Neural cell (in vitro differentiated cells): Measurements from ENCODE around the gene PTPRQ. TPM values are rescaled to one million over a fixed set of nuclear protein-coding genes. Genes with fewer than 3 reads are reported as not detected.

Source experiments
- H2AFZ ChIP-seq: fragments of 200-600, 300-800 bp; sonication (generic), shearing (Covaris generic); 2 replicates; pipeline ENCODE4 v1.6.0; 2014; ENCODE audit warnings: low read depth, mild to moderate bottlenecking, antibody characterized with exemption, low read length, moderate library complexity
- H3F3A ChIP-seq: fragments of 200-600 bp; shearing (Covaris generic); 2 replicates; pipeline ENCODE4 v1.6.1; 2016; ENCODE audit warnings: mild to moderate bottlenecking, moderate library complexity, mixed read lengths, antibody characterized with exemption, low read length; ENCODE audit not compliant: insufficient read depth, poor library complexity, severe bottlenecking
- H3K27ac ChIP-seq: fragments of 200-600, 300-800 bp; sonication (generic), shearing (Covaris generic); 2 replicates; pipeline ENCODE4 v1.5.1; 2014; ENCODE audit warnings: mild to moderate bottlenecking, low read length, moderate library complexity
- H3K27me3 ChIP-seq: fragments of 300-800, 200-600 bp; sonication (generic), shearing (Covaris generic); 2 replicates; pipeline ENCODE4 v1.6.0; 2014; ENCODE audit warnings: mild to moderate bottlenecking, low read depth, low read length, moderate library complexity; ENCODE audit not compliant: insufficient read depth
- H3K36me3 ChIP-seq: fragments of 300-800, 200-600 bp; sonication (generic), shearing (Covaris generic); 2 replicates; pipeline ENCODE4 v1.5.1; 2014; ENCODE audit warnings: mild to moderate bottlenecking, antibody characterized with exemption, low read length, moderate library complexity; ENCODE audit not compliant: insufficient read depth
- H3K4me2 ChIP-seq: fragments of 300-800, 200-600 bp; sonication (generic), shearing (Covaris generic); 2 replicates; pipeline ENCODE4 v1.6.0; 2014; ENCODE audit warnings: mild to moderate bottlenecking, low read length
- H3K4me3 ChIP-seq: fragments of 300-800, 200-600 bp; sonication (generic), shearing (Covaris generic); 2 replicates; pipeline ENCODE4 v1.5.1; 2014; ENCODE audit warnings: mild to moderate bottlenecking, low read length, moderate library complexity
- H3K79me2 ChIP-seq: fragments of 200-600 bp; shearing (Covaris generic); replicated peaks from 2 replicates; pipeline ENCODE4 v1.6.0; 2014; ENCODE audit warnings: mild to moderate bottlenecking, low read length, moderate library complexity; ENCODE audit not compliant: insufficient read depth
- H3K9ac ChIP-seq: fragments of 300-800, 200-600 bp; sonication (generic), shearing (Covaris generic); 2 replicates; pipeline ENCODE4 v1.6.1; 2016; ENCODE audit warnings: mild to moderate bottlenecking, low read length, mixed read lengths
- H3K9me2 ChIP-seq: fragments of 200-600 bp; shearing (Covaris generic); 2 replicates; pipeline ENCODE4 v1.6.1; 2016; ENCODE audit warnings: mild to moderate bottlenecking, low read length, mixed read lengths; ENCODE audit not compliant: insufficient read depth
- H3K9me3 ChIP-seq: fragments of 200-600, 300-800 bp; sonication (generic), shearing (Covaris generic); 2 replicates; pipeline ENCODE4 v1.6.1; 2016; ENCODE audit warnings: mild to moderate bottlenecking, mixed run types, low read length, moderate library complexity, mixed read lengths
- H4K20me1 ChIP-seq: fragments of 200-600 bp; shearing (Covaris generic); 2 replicates; pipeline ENCODE4 v1.6.1; 2016; ENCODE audit warnings: mild to moderate bottlenecking, mixed run types; ENCODE audit not compliant: insufficient read depth
- EP300 ChIP-seq: fragments of 450-650 bp; conservative IDR thresholded peaks from 2 replicates; pipeline ENCODE4 v1.6.1; 2014; ENCODE audit warnings: antibody characterized with exemption, mild to moderate bottlenecking, moderate library complexity; ENCODE audit not compliant: poor library complexity, severe bottlenecking
- EZH2 ChIP-seq: fragments of 200-600, 300-800 bp; shearing (Covaris generic), sonication (generic); IDR thresholded peaks from 2 replicates; pipeline ENCODE4 v1.6.1; 2014; ENCODE audit warnings: antibody characterized with exemption, low read length, borderline replicate concordance, mild to moderate bottlenecking; ENCODE audit not compliant: insufficient read depth, poor library complexity, severe bottlenecking
- MXI1 ChIP-seq: fragments of 450-650 bp; conservative IDR thresholded peaks from 2 replicates; pipeline ENCODE4 v1.6.1; 2014; ENCODE audit warnings: antibody characterized with exemption, mild to moderate bottlenecking; ENCODE audit not compliant: poor library complexity, severe bottlenecking
- POLR2AphosphoS5 ChIP-seq: IDR thresholded peaks from 2 replicates; pipeline ENCODE4 v1.6.1; 2012
- RAD21 ChIP-seq: fragments of 450-650 bp; conservative IDR thresholded peaks from 2 replicates; pipeline ENCODE4 v1.6.1; 2014; ENCODE audit warnings: antibody characterized with exemption, mild to moderate bottlenecking, moderate library complexity
- SMC3 ChIP-seq: fragments of 450-650 bp; conservative IDR thresholded peaks from 2 replicates; pipeline ENCODE4 v1.6.1; 2014; ENCODE audit warnings: antibody characterized with exemption, mild to moderate bottlenecking, moderate library complexity; ENCODE audit not compliant: poor library complexity
- TAF1 ChIP-seq: IDR thresholded peaks from 2 replicates; pipeline ENCODE4 v1.6.1; 2012; ENCODE audit warnings: low read depth
- polyA plus RNA-seq: library from polyadenylated mRNA; depleted of rRNA; stranded (reverse); fragments of >200 nt; gene quantifications from 2 replicates; pipeline ENCODE4 v1.2.3, GENCODE V29; 2014
- TF ChIP-seq, protein P1 (sequence below): IDR thresholded peaks from 2 replicates; pipeline ENCODE4 v1.6.1; 2012; ENCODE audit warnings: borderline replicate concordance
- TF ChIP-seq, protein P2 (sequence below): fragments of 450-650 bp; IDR thresholded peaks from 2 replicates; pipeline ENCODE4 v1.5.1; 2014; ENCODE audit warnings: antibody characterized with exemption, mild to moderate bottlenecking, moderate library complexity; ENCODE audit not compliant: poor library complexity, severe bottlenecking

PTPRQ gene
- polyA plus RNA-seq, 1 donor from 2014 or later, result not detected

- Histone ChIP-seq H2AFZ (no peak overlapping the region), H3K79me2 (no peaks in the 10 kb centered on the region), H3K9me2 (no peaks in the 10 kb centered on the region), H3K9ac (no peak overlapping the region), H3K4me3 (no peak overlapping the region), H3K4me2 (no peak overlapping the region), H3K27ac (no peak overlapping the region), H4K20me1 (no peaks in the 10 kb centered on the region), H3F3A (no peaks in the 10 kb centered on the region), H3K9me3 (no peaks in the 10 kb centered on the region), H3K27me3 (no peaks in the 10 kb centered on the region), H3K36me3 (no peaks in the 10 kb centered on the region)
- no peak for TF ChIP-seq TAF1
- no peak for TF ChIP-seq EZH2
- TF ChIP-seq RAD21, result no peak
- no peak for TF ChIP-seq MXI1
- no peak for TF ChIP-seq POLR2AphosphoS5
- TF ChIP-seq EP300, result no peak
- TF ChIP-seq, protein P1, sequence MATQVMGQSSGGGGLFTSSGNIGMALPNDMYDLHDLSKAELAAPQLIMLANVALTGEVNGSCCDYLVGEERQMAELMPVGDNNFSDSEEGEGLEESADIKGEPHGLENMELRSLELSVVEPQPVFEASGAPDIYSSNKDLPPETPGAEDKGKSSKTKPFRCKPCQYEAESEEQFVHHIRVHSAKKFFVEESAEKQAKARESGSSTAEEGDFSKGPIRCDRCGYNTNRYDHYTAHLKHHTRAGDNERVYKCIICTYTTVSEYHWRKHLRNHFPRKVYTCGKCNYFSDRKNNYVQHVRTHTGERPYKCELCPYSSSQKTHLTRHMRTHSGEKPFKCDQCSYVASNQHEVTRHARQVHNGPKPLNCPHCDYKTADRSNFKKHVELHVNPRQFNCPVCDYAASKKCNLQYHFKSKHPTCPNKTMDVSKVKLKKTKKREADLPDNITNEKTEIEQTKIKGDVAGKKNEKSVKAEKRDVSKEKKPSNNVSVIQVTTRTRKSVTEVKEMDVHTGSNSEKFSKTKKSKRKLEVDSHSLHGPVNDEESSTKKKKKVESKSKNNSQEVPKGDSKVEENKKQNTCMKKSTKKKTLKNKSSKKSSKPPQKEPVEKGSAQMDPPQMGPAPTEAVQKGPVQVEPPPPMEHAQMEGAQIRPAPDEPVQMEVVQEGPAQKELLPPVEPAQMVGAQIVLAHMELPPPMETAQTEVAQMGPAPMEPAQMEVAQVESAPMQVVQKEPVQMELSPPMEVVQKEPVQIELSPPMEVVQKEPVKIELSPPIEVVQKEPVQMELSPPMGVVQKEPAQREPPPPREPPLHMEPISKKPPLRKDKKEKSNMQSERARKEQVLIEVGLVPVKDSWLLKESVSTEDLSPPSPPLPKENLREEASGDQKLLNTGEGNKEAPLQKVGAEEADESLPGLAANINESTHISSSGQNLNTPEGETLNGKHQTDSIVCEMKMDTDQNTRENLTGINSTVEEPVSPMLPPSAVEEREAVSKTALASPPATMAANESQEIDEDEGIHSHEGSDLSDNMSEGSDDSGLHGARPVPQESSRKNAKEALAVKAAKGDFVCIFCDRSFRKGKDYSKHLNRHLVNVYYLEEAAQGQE, result no peak
- TF ChIP-seq, protein P2, sequence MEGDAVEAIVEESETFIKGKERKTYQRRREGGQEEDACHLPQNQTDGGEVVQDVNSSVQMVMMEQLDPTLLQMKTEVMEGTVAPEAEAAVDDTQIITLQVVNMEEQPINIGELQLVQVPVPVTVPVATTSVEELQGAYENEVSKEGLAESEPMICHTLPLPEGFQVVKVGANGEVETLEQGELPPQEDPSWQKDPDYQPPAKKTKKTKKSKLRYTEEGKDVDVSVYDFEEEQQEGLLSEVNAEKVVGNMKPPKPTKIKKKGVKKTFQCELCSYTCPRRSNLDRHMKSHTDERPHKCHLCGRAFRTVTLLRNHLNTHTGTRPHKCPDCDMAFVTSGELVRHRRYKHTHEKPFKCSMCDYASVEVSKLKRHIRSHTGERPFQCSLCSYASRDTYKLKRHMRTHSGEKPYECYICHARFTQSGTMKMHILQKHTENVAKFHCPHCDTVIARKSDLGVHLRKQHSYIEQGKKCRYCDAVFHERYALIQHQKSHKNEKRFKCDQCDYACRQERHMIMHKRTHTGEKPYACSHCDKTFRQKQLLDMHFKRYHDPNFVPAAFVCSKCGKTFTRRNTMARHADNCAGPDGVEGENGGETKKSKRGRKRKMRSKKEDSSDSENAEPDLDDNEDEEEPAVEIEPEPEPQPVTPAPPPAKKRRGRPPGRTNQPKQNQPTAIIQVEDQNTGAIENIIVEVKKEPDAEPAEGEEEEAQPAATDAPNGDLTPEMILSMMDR, result no peak
- TF ChIP-seq SMC3, result no peak
Observed at GRCh38 chr12:80445083-80445793, 1.2 kb downstream of the PTPRQ start.

GRCh38 chr12:80456513-80456912 is 12.5 kb downstream of the PTPRQ start:
- Histone ChIP-seq H3K27ac (no peak overlapping the region), H3K9me3 (no peaks in the 10 kb centered on the region), H3K9me2 (no peaks in the 10 kb centered on the region), H3F3A (no peaks in the 10 kb centered on the region), H2AFZ (no peak overlapping the region), H3K36me3 (no peaks in the 10 kb centered on the region), H4K20me1 (no peaks in the 10 kb centered on the region), H3K9ac (no peak overlapping the region), H3K79me2 (no peaks in the 10 kb centered on the region), H3K27me3 (no peaks in the 10 kb centered on the region), H3K4me2 (no peak overlapping the region), H3K4me3 (no peak overlapping the region)
- TF ChIP-seq RAD21 (no peak), EP300 (no peak), POLR2AphosphoS5 (no peak), EZH2 (no peak), MXI1 (no peak), TAF1 (no peak), SMC3 (no peak)
- TF ChIP-seq, protein P2, result no peak
- TF ChIP-seq, protein P1, result no peak
